GM10248 (cell line): ENCODE results near the gene SLITRK2.

Experiments used
- CTCF ChIA-PET: fragments of 300-600 bp; sonication (Branson Sonifier 250); formaldehyde crosslinking; extraction: SDS; loops from one replicate; lab custom pipeline; 2021; ENCODE audit warnings: antibody characterized with exemption; lab: Yijun Ruan, JAX
- POLR2A ChIA-PET: fragments of 350-650 bp; sonication (Branson Sonifier 250); formaldehyde crosslinking; extraction: SDS; loops from one replicate; lab custom pipeline; 2020; ENCODE audit warnings: antibody characterized with exemption; lab: Yijun Ruan, JAX
- DNase-seq: peaks from one replicate; pipeline ENCODE4 v3.0.0; 2012; ENCODE audit errors: extremely low spot score
- CTCF ChIP-seq: IDR thresholded peaks from 2 replicates; pipeline ENCODE4 v1.5.1; 2012; ENCODE audit warnings: mild to moderate bottlenecking, low read depth; ENCODE audit errors: extremely low read depth, missing control alignments, control extremely low read depth

Gene SLITRK2

GRCh38 chrX:145817331-145818185 is at the start of gene SLITRK2:
SLITRK2 (plus strand) TSS chrX:145817829; CDS start chrX:145822426, 4,597 bp downstream.
- peak; percentile 5 for DNase-seq
- ChIA-PET POLR2A (no interaction called here), CTCF (no interaction called here)
- no peak for TF ChIP-seq CTCF

GRCh38 chrX:145773006-145773405 is 44.6 kb upstream of the SLITRK2 start:
- DNase-seq: no peak
- TF ChIP-seq CTCF: no peak
- ChIA-PET POLR2A (no interaction called here), CTCF (no interaction called here)

- no peak for TF ChIP-seq CTCF
- ChIA-PET CTCF (no interaction called here), POLR2A (no interaction called here)
- DNase-seq: no peak
Observed at GRCh38 chrX:145792281-145792680, 25.3 kb upstream of the SLITRK2 start.

GRCh38 chrX:145803508-145803907 is 14.1 kb upstream of the SLITRK2 start:
- DNase-seq: no peak
- ChIA-PET POLR2A (no interaction called here), CTCF (no interaction called here)
- TF ChIP-seq CTCF: no peak

- no peak for DNase-seq
- ChIA-PET CTCF (no interaction called here), POLR2A (no interaction called here)
- no peak for TF ChIP-seq CTCF
Observed at GRCh38 chrX:145813081-145813480, 4.5 kb upstream of the SLITRK2 start.

- POLR2A ChIA-PET: no interaction called here
- DNase-seq: no peak
Observed at GRCh38 chrX:145816601-145817315, 871 bp upstream of the SLITRK2 start.

More at GRCh38 chrX:145816601-145817315, 871 bp upstream of the SLITRK2 start:
- CTCF ChIA-PET: no interaction called here
- TF ChIP-seq CTCF: no peak
